BLaER1 treated with 17β-estradiol and CSF1 and Interleukin-3, amounts not matched to agents 10 nM and 100 nM (cell line): ENCODE measurements around the gene AAGAB.
A peak's percentile ranks its signal among the peaks of the same experiment; 100 is the strongest.

Experiments
- H3K27ac ChIP-seq, 11 experiments: shearing (Covaris generic); formaldehyde crosslinking; 2 replicates each; pipeline ENCODE4 v1.8.1; 2022
- H3K27me3 ChIP-seq, 11 experiments: shearing (Covaris generic); formaldehyde crosslinking; 2 replicates each; pipeline ENCODE4 v1.8.1; 2022
- H3K36me3 ChIP-seq, 11 experiments: shearing (Covaris generic); formaldehyde crosslinking; 2 replicates each; pipeline ENCODE4 v1.8.1; 2022
- H3K4me1 ChIP-seq, 10 experiments: shearing (Covaris generic); formaldehyde crosslinking; 2 replicates each; pipeline ENCODE4 v1.8.1; 2022
- H3K4me2 ChIP-seq, 11 experiments: shearing (Covaris generic); formaldehyde crosslinking; 2 replicates each; pipeline ENCODE4 v1.8.1; 2022
- H3K4me3 ChIP-seq, 10 experiments: shearing (Covaris generic); formaldehyde crosslinking; 2 replicates each; pipeline ENCODE4 v1.8.1; 2022
- H3K9ac ChIP-seq, 11 experiments: shearing (Covaris generic); formaldehyde crosslinking; 2 replicates each; pipeline ENCODE4 v1.8.1; 2022
- H3K9me3 ChIP-seq, 11 experiments: shearing (Covaris generic); formaldehyde crosslinking; replicated peaks in 1 of 11; 2 replicates each; pipeline ENCODE4 v1.8.1; 2022
- H4K20me1 ChIP-seq, 11 experiments: shearing (Covaris generic); formaldehyde crosslinking; 2 replicates each; pipeline ENCODE4 v1.8.1; 2022
- Cebpa-rat ChIP-seq, 11 experiments: shearing (Covaris generic); IDR thresholded peaks; 2 replicates each; pipeline ENCODE4 v1.8.1; 2022

AAGAB gene

DNA sequence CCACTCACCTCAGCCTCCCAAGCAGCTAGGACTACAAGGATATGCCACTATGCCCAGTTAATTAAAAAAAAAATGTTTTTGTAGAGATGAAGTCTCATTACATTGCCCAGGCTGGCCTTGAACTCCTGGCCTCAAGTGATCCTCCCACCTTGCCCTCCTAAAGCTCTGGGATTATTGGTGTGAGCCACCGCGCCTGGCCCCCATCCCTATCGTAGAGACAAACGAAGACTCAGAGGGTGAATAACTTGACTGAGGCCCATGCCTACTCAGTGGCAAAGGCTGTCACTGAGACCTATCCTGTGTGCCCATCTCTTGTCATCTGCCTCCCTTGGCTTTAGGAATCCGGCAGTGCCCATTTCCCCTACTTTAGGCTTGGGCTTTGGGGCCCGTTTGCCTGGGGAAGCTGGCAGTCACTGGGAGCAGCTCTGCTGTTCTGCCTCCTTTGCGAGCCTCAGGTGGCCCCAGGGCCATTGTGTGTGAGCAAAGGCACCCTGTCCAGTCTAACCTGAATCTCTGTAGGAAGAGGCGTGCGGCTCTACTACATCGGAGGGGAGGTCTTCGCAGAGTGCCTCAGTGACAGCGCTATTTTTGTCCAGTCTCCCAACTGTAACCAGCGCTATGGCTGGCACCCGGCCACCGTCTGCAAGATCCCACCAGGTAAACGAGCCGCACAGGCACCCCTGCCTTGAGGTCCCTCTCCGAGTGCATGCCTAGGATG is 70.1 kb downstream of the AAGAB start:
- H3K27ac ChIP-seq, result peak overlapping the region in 4 of 11 experiments; percentile 3 to 61 (median 29); a peak in 5 of 22 replicates
- no peaks in the 10 kb centered on the region for H3K27me3 ChIP-seq
- no peak for TF ChIP-seq Cebpa-rat (IDR thresholded peaks at IDR 0.05)
- H3K36me3 ChIP-seq, result peaks cover 92 to 98% (median 96%) of the 10 kb centered on the region in 11 experiments
- H3K9ac ChIP-seq, result no peak overlapping the region
- H4K20me1 ChIP-seq, result peaks cover 0 to 90% (median 71%) of the 10 kb centered on the region in 11 experiments; a peak in 19 of 22 replicates
- peak overlapping the region; percentile 13 to 73 (median 41); a peak in 17 of 22 replicates for H3K4me2 ChIP-seq
- H3K9me3 ChIP-seq, result no peaks in the 10 kb centered on the region
- peaks cover 27 to 48% (median 33%) of the 10 kb centered on the region in 10 experiments for H3K4me1 ChIP-seq
- H3K4me3 ChIP-seq, result no peak overlapping the region

DNA sequence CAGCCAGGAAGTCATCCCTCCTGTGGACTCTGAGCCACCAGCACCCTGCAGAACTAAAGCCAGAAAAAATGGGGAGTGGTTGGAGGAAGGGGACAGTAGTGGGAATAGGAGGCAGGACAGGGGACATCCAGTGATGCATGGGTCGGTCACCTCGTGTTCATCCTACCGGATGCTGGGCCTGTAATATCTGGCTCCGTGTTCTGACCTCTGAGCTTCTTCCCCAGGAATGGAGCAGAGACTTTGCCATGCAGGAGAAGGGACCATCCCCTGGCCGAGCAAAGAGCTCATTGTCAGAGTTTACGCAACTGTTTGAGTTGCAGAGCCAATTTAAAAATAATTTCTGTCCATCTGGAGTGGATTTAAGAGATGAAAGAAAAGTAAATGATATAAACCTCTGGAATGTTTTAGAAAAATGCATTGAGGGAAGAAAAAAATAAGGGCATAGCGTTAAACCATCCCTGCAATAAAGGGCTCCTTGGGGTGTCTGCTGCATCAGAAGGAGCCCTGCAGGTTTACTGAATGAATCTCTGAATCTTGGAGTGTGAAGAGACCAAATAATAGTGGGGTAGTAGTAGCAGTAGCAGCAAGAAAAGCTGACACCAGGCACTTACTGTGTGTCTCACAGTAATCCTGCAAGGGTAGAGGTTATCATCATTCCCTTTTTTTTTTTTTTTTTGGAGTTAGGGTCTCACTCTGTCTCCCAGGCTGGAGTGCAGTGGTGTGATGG is 70.9 kb downstream of the AAGAB start:
- Histone ChIP-seq H3K27ac (peak overlapping the region in 2 of 11 experiments; percentile 40 to 61; a peak in 1 of 22 replicates), H3K9ac (0 out of 22 replicates have a peak overlapping the region, but pooled peaks of 1 of the 11 experiments have one; percentile 28), H3K9me3 (no peaks in the 10 kb centered on the region), H4K20me1 (peaks cover 0 to 90% (median 67%) of the 10 kb centered on the region in 11 experiments; a peak in 19 of 22 replicates), H3K36me3 (peaks cover 92 to 98% (median 96%) of the 10 kb centered on the region in 11 experiments), H3K4me2 (peak overlapping the region in 4 of 11 experiments; percentile 9 to 58 (median 35); a peak in 4 of 22 replicates), H3K27me3 (no peaks in the 10 kb centered on the region), H3K4me1 (peaks cover 27 to 55% (median 35%) of the 10 kb centered on the region in 10 experiments), H3K4me3 (no peak overlapping the region)
- TF ChIP-seq Cebpa-rat (IDR thresholded peaks at IDR 0.05), result no peak

DNA sequence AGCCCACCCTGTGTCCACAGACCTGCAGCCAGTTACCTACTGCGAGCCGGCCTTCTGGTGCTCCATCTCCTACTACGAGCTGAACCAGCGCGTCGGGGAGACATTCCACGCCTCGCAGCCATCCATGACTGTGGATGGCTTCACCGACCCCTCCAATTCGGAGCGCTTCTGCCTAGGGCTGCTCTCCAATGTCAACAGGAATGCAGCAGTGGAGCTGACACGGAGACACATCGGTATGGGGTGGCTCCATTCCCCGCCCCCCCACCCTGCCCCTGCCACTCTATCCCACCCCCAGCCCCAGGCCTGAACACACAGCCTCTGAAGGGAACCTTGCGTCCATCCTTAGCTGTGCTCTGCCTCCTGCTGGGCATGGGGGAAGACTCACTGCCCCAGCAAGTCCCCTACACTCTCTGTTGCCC is 73.2 kb downstream of the AAGAB start:
- peaks cover 0 to 93% (median 65%) of the 10 kb centered on the region in 11 experiments; a peak in 19 of 22 replicates for H4K20me1 ChIP-seq
- H3K9me3 ChIP-seq, result no peaks in the 10 kb centered on the region
- no peak overlapping the region for H3K4me2 ChIP-seq
- no peak overlapping the region for H3K27ac ChIP-seq
- H3K36me3 ChIP-seq, result peaks cover 87 to 98% (median 96%) of the 10 kb centered on the region in 11 experiments
- H3K4me1 ChIP-seq, result peaks cover 39 to 74% (median 56%) of the 10 kb centered on the region in 10 experiments
- no peak for TF ChIP-seq Cebpa-rat (IDR thresholded peaks at IDR 0.05)
- H3K9ac ChIP-seq, result no peak overlapping the region
- H3K27me3 ChIP-seq, result no peaks in the 10 kb centered on the region
- no peak overlapping the region for H3K4me3 ChIP-seq

DNA sequence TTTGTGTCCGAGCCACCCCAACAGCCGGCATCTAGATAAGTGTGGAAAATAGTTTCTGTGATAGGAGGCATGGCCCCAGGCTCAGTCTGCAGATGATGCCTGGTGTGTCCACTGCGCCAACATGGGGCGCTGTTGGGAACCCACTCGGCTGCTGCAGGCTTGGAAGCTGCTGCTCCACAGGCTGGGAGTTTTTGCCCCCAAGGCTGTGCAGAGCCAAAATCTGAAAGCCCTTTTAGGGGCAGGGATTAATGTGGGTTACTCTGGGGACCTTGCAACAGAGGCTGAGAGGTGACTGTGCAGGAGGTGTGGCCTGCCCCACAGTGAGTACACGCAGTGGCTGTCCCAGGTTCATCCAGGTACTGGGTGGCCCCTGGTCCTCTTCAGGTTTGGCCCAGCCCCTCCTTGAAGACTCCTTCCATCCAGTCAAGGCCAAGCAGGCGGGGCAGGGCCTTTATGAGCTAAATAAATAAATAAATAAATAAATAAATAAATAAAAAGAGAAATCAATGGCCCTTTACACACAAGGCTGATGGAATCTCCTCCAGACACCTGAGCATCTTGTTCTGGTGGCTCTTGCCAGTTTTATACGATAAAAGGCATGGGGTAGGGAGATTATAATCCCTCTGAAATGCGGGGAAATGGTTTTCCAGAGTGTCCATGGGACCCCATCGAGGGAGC is 73.8 kb downstream of the AAGAB start:
- TF ChIP-seq Cebpa-rat (IDR thresholded peaks at IDR 0.05), result no peak
- Histone ChIP-seq H3K9ac (no peak overlapping the region), H3K27ac (peak overlapping the region in 4 of 11 experiments; percentile 6 to 88 (median 48); a peak in 5 of 22 replicates)

DNA sequence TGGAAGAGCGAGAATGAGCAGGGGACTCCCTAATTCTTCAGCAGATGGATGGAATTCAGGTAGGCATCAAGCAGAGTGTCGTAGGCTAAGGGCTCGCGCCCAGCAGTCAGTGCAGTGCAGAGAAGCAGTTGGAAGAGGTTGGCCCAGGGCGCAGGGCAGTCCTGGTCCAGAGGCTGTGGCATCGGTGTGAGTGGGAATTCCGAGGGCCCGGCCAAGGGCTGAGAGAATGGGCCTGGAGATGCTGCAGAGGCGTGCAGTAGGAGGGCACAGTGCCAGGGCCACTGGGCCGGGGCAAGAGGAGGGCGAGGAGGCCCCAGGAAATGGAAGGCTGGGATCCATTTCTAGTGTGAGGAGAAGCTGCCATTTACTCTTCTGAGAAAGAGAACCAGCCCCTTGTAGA is 74.4 kb downstream of the AAGAB start:
- TF ChIP-seq Cebpa-rat (IDR thresholded peaks at IDR 0.05), result no peak
- Histone ChIP-seq H3K4me2 (no peak overlapping the region), H3K4me1 (peaks cover 38 to 74% (median 57%) of the 10 kb centered on the region in 10 experiments), H4K20me1 (peaks cover 3 to 93% (median 65%) of the 10 kb centered on the region in 11 experiments; a peak in 18 of 22 replicates), H3K27ac (peak overlapping the region in 9 of 11 experiments; percentile 4 to 88 (median 31); a peak in 10 of 22 replicates), H3K4me3 (no peak overlapping the region), H3K27me3 (no peaks in the 10 kb centered on the region), H3K36me3 (peaks cover 85 to 98% (median 96%) of the 10 kb centered on the region in 11 experiments), H3K9ac (no peak overlapping the region), H3K9me3 (no peaks in the 10 kb centered on the region)

More for the DNA sequence above, 73.8 kb downstream of the AAGAB start:
- Histone ChIP-seq H3K4me2 (no peak overlapping the region), H3K4me1 (peaks cover 39 to 74% (median 57%) of the 10 kb centered on the region in 10 experiments), H3K36me3 (peaks cover 88 to 98% (median 96%) of the 10 kb centered on the region in 11 experiments), H3K4me3 (no peak overlapping the region), H3K9me3 (no peaks in the 10 kb centered on the region), H3K27me3 (no peaks in the 10 kb centered on the region), H4K20me1 (peaks cover 1 to 93% (median 65%) of the 10 kb centered on the region in 11 experiments; a peak in 19 of 22 replicates)

DNA sequence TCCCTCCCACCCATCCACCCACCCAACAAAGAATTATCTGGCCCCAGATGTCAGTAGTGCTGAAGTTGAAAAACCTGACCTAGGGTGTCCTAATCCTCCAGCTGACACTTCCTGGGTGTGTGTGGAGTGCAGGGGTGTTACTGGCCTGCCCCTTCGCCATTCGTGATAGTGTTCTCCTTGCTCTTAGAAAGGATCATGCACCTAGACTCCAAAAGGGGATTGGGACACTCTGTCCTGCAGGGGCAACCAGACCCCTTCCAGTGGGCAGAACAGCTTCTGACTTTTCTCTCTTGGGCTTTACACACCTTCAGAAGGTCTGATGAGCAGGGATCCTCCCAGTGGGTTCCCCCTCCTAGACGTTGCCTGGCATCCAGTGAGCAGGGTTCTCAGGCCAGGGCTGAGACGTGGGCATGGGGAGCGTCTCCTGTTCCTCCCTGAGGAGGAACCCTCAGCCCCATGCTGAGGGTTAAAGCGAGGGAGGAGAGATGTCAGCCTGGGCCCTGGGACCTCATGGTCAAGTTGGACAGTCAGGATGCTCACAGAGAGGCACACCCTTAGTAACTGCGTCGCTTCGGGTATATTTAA is 75.0 kb downstream of the AAGAB start:
- no peaks in the 10 kb centered on the region for H3K27me3 ChIP-seq
- H4K20me1 ChIP-seq, result peaks cover 3 to 93% (median 65%) of the 10 kb centered on the region in 11 experiments; a peak in 18 of 22 replicates
- peaks cover 33 to 74% (median 57%) of the 10 kb centered on the region in 10 experiments for H3K4me1 ChIP-seq
- no peak overlapping the region for H3K4me2 ChIP-seq
- H3K9ac ChIP-seq, result no peak overlapping the region
- no peak overlapping the region for H3K4me3 ChIP-seq
- H3K36me3 ChIP-seq, result peaks cover 85 to 98% (median 96%) of the 10 kb centered on the region in 11 experiments
- TF ChIP-seq Cebpa-rat (IDR thresholded peaks at IDR 0.05), result no peak
- no peaks in the 10 kb centered on the region for H3K9me3 ChIP-seq
- peak overlapping the region in 8 of 11 experiments; percentile 4 to 88 (median 56); a peak in 10 of 22 replicates for H3K27ac ChIP-seq

DNA sequence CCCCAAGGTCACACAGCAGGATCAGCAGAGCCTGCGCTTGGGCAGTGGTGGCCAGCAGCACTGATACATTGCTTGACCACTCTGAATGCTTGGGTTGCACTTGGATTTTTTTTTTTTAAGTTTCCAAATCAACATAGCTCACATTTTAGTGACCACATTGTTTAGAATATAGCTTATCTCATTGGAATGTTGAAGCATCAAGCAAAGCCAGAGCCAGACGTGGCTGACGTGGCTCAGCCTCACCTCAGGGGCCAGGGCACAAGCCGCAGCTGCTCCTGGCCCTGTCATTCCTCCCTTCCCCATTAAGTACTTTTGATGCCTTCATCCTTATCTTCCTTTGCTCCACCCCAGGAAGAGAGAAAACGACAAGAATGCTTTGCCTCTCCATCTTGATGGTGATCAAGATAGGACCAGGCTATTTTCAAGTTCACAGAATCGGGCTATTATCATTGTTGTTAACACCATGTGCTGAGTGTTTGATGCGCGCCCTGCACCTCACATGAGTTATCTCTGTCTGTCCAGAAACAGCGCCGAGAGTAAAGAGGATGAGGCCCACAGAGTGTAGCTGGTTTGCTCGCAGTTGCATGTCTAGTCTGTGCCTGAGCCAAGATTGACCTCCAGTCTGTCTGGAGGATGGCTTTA is 75.8 kb downstream of the AAGAB start:
- H3K4me1 ChIP-seq, result peaks cover 26 to 74% (median 57%) of the 10 kb centered on the region in 10 experiments
- H3K9me3 ChIP-seq, result no peaks in the 10 kb centered on the region
- peak overlapping the region in 9 of 11 experiments; percentile 61 to 89 (median 85); a peak in 17 of 22 replicates for H3K27ac ChIP-seq
- no peak for TF ChIP-seq Cebpa-rat (IDR thresholded peaks at IDR 0.05)
- H3K36me3 ChIP-seq, result peaks cover 85 to 98% (median 96%) of the 10 kb centered on the region in 11 experiments
- peaks cover 3 to 93% (median 65%) of the 10 kb centered on the region in 11 experiments; a peak in 18 of 22 replicates for H4K20me1 ChIP-seq
- H3K4me3 ChIP-seq, result no peak overlapping the region
- H3K9ac ChIP-seq, result peak overlapping the region in 3 of 11 experiments; percentile 47 to 63 (median 61); a peak in 4 of 22 replicates
- H3K27me3 ChIP-seq, result no peaks in the 10 kb centered on the region
- H3K4me2 ChIP-seq, result peak overlapping the region in 4 of 11 experiments; percentile 65 to 92 (median 80); a peak in 4 of 22 replicates
